Gastroesophageal sphincter (tissue), 4 donors: ENCODE measurements around the gene RBM5. TPM values are rescaled to one million over a fixed set of nuclear protein-coding genes. Genes with fewer than 3 reads are reported as not detected.

Experiments used
- ATAC-seq: fragments of 150-250 bp; one replicate; pipeline ENCODE4 v1.9.1; 2016; ENCODE audit warnings: mild to moderate bottlenecking, moderate library complexity
- H3K27ac ChIP-seq, 4 donors: fragments of 200-600 bp; sonication (generic) in 3 of 4; 1 replicate in 3 of 4; 2 replicates in 1 of 4; pipeline ENCODE4 v1.5.1; 2016 to 2019
- H3K27me3 ChIP-seq: fragments of 200-600 bp; sonication (generic); one replicate; pipeline ENCODE4 v1.5.1; 2019
- H3K36me3 ChIP-seq, 2 donors: fragments of 200-600 bp; sonication (generic); one replicate each; pipeline ENCODE4 v1.5.1; 2019; ENCODE audit warnings: control low read depth in 1 of 2
- H3K4me1 ChIP-seq, 3 donors: fragments of 200-600 bp; sonication (generic); 1 replicate in 2 of 3; 2 replicates in 1 of 3; pipeline ENCODE4 v1.5.1; 2016 to 2019; ENCODE audit warnings: control low read depth in 2 of 3
- H3K4me3 ChIP-seq, 2 donors: fragments of 200-600 bp; sonication (generic); one replicate each; pipeline ENCODE4 v1.5.1; 2019; ENCODE audit warnings: mild to moderate bottlenecking in 1 of 2, moderate library complexity in 1 of 2
- H3K9me3 ChIP-seq, 3 donors: fragments of 200-600 bp; sonication (generic); one replicate each; pipeline ENCODE4 v1.5.1; 2017 to 2019; ENCODE audit warnings: control low read depth in 2 of 3
- CTCF ChIP-seq, 4 experiments: fragments of 200-600 bp in 2 of 4; fragments of 450-650 bp in 2 of 4; sonication (generic) in 1 of 4; IDR thresholded peaks; one replicate each; pipeline ENCODE4 v1.5.1; 2017 to 2019; ENCODE audit warnings: antibody characterized with exemption in 4 of 4, mild to moderate bottlenecking in 2 of 4, moderate library complexity in 2 of 4
- EP300 ChIP-seq: sonication (generic); formaldehyde crosslinking; IDR thresholded peaks from one replicate; pipeline ENCODE4 v1.6.1; 2017; ENCODE audit warnings: antibody characterized with exemption, mild to moderate bottlenecking
- POLR2A ChIP-seq, 2 donors: fragments of 450-650 bp; IDR thresholded peaks; one replicate each; pipeline ENCODE4 v1.6.1; 2017; ENCODE audit warnings: antibody characterized with exemption in 2 of 2, mild to moderate bottlenecking in 2 of 2, moderate library complexity in 1 of 2
- POLR2AphosphoS5 ChIP-seq: sonication (generic); formaldehyde crosslinking; IDR thresholded peaks from one replicate; pipeline ENCODE4 v1.6.1; 2017; ENCODE audit warnings: antibody characterized with exemption
- WGBS, 2 donors: methylation state at CpG; one replicate each; pipeline ENCODE4 v1.1.5; 2018; ENCODE audit warnings: low coverage in 1 of 2; 5-methylcytosine and 5-hydroxymethylcytosine counted together
- total RNA-seq, 4 donors: library from RNA; depleted of rRNA; stranded (reverse); fragments of >200 nt; gene quantifications; one replicate each; pipeline ENCODE4 v1.1.0, GENCODE V29; 2016

The RBM5 gene
- total RNA-seq, 4 donors from 2014 or later, result 85.7 to 228 (median 136) TPM

GRCh38 chr3:50161320-50161719, 72.6 kb downstream of the RBM5 start:
- WGBS, 2 donors, result 42% methylated on average over 8 of the region's 13 CpGs; no CpG with 5 or more reads in 1 of the 2 donors
- no peak for ATAC-seq
- Histone ChIP-seq H3K4me1 (peaks cover 9 to 99% (median 59%) of the 10 kb centered on the region in 3 donors), H3K27me3 (peaks cover 5% of the 10 kb centered on the region), H3K9me3 (no peaks in the 10 kb centered on the region), H3K4me3 (no peak overlapping the region), H3K27ac (peak overlapping the region in 3 of 4 donors; percentile 83 to 94 (median 87)), H3K36me3 (no peaks in the 10 kb centered on the region)
- TF ChIP-seq EP300, result no peak
- TF ChIP-seq POLR2AphosphoS5, result no peak
- TF ChIP-seq POLR2A (IDR thresholded peaks at IDR 0.05), result no peak
- TF ChIP-seq CTCF (IDR thresholded peaks at IDR 0.05), result no peak

- Histone ChIP-seq H3K27ac (peak overlapping the region in 3 of 4 donors; percentile 83 to 94 (median 87)), H3K36me3 (no peaks in the 10 kb centered on the region), H3K4me1 (peaks cover 9 to 99% (median 64%) of the 10 kb centered on the region in 3 donors), H3K27me3 (no peaks in the 10 kb centered on the region), H3K9me3 (no peaks in the 10 kb centered on the region), H3K4me3 (no peak overlapping the region)
- ATAC-seq, result no peak
- 17% methylated on average over 1 of the region's 5 CpGs; no CpG with 5 or more reads in 1 of the 2 donors for WGBS, 2 donors
- no peak for TF ChIP-seq POLR2A (IDR thresholded peaks at IDR 0.05)
- TF ChIP-seq CTCF (IDR thresholded peaks at IDR 0.05), result no peak
- no peak for TF ChIP-seq EP300
- no peak for TF ChIP-seq POLR2AphosphoS5
Observed at GRCh38 chr3:50162034-50162883, 73.5 kb downstream of the RBM5 start.

GRCh38 chr3:50163572-50164455, 75.1 kb downstream of the RBM5 start:
- peak; percentile 77 for TF ChIP-seq POLR2AphosphoS5
- no peak for TF ChIP-seq POLR2A (IDR thresholded peaks at IDR 0.05)
- peak; percentile 67 for ATAC-seq
- Histone ChIP-seq H3K9me3 (no peaks in the 10 kb centered on the region), H3K36me3 (no peaks in the 10 kb centered on the region), H3K4me3 (no peak overlapping the region), H3K27me3 (no peaks in the 10 kb centered on the region), H3K4me1 (peaks cover 9 to 100% (median 60%) of the 10 kb centered on the region in 3 donors), H3K27ac (peak overlapping the region; percentile 49 to 94 (median 85))
- 27% methylated on average over 3 of the region's 8 CpGs; no CpG with 5 or more reads in 1 of the 2 donors for WGBS, 2 donors

- H3K4me1 ChIP-seq, result peaks cover 9 to 100% (median 60%) of the 10 kb centered on the region in 3 donors
- H3K9me3 ChIP-seq, result no peaks in the 10 kb centered on the region
- H3K4me3 ChIP-seq, result no peak overlapping the region
- no CpG with 5 or more reads among the region's 1 CpG for WGBS, 2 donors
- no peaks in the 10 kb centered on the region for H3K27me3 ChIP-seq
- TF ChIP-seq POLR2A (IDR thresholded peaks at IDR 0.05), result no peak
- no peak for TF ChIP-seq POLR2AphosphoS5
- TF ChIP-seq EP300, result no peak
- TF ChIP-seq CTCF (IDR thresholded peaks at IDR 0.05), result no peak
- peak overlapping the region; percentile 49 to 94 (median 85) for H3K27ac ChIP-seq
- no peak for ATAC-seq
- no peaks in the 10 kb centered on the region for H3K36me3 ChIP-seq
Observed at GRCh38 chr3:50164481-50164880, 75.8 kb downstream of the RBM5 start.
